22Rv1 (cell line): ENCODE data around the gene CAMK1D.

Experiments used
- CTCF ChIP-seq: fragments of 450-650 bp; IDR thresholded peaks from 2 replicates; pipeline ENCODE4 v1.5.1; 2017; ENCODE audit warnings: mild to moderate bottlenecking
- ZFX ChIP-seq: fragments of 450-650 bp; IDR thresholded peaks from 2 replicates; pipeline ENCODE4 v1.6.1; 2017; ENCODE audit warnings: antibody characterized with exemption, borderline replicate concordance

GRCh38 chr10:12564173-12564572, 214.8 kb downstream of the CAMK1D start:
- TF ChIP-seq CTCF (no peak), ZFX (no peak)
